Natural killer cell (primary cell): Measurements from ENCODE around the gene C11orf52. TPM values are rescaled to one million over a fixed set of nuclear protein-coding genes. Genes with fewer than 3 reads are reported as not detected.

Experiments used
- ATAC-seq, 3 donors: fragments of 150-1000 bp in 2 of 3; fragments of 200-7000 bp in 1 of 3; cut with Tn5 transposase; 1 replicate in 1 of 3; 2 replicates in 2 of 3; pipeline ENCODE4 v1.10.0; 2021; ENCODE audit warnings: mild to moderate bottlenecking in 2 of 3, moderate library complexity in 2 of 3
- DNase-seq, 2 donors: peaks; one replicate each; pipeline versions ENCODE4 v3.0.0 to v3.0.0-alpha.2; 2013 to 2021; ENCODE audit warnings: mixed read lengths in 1 of 2
- H3K27ac ChIP-seq: one replicate; pipeline ENCODE4 v1.5.1; 2013; ENCODE audit warnings: mild to moderate bottlenecking, low read length
- H3K27me3 ChIP-seq: one replicate; pipeline ENCODE4 v1.6.1; 2013; ENCODE audit warnings: low read length; ENCODE audit not compliant: control insufficient read depth, insufficient read depth
- H3K36me3 ChIP-seq: one replicate; pipeline ENCODE4 v1.6.1; 2013; ENCODE audit warnings: low read length; ENCODE audit not compliant: control insufficient read depth, insufficient read depth
- H3K4me1 ChIP-seq: one replicate; pipeline ENCODE4 v1.6.1; 2013; ENCODE audit warnings: low read length; ENCODE audit not compliant: control insufficient read depth, insufficient read depth
- H3K4me3 ChIP-seq: one replicate; pipeline ENCODE4 v1.5.1; 2013; ENCODE audit warnings: low read length
- H3K9me3 ChIP-seq: one replicate; pipeline ENCODE4 v1.6.1; 2013; ENCODE audit warnings: low read length; ENCODE audit not compliant: control insufficient read depth, insufficient read depth
- H3K27ac Mint-ChIP-seq, 2 donors: one replicate each; pipeline ENCODE4 v1.8.0; 2022; ENCODE audit warnings: mild to moderate bottlenecking in 2 of 2, mixed read lengths in 2 of 2, moderate library complexity in 1 of 2
- H3K27me3 Mint-ChIP-seq, 2 donors: one replicate each; pipeline ENCODE4 v1.8.0; 2022; ENCODE audit warnings: low read depth in 2 of 2, mixed read lengths in 2 of 2
- H3K36me3 Mint-ChIP-seq: one replicate; pipeline ENCODE4 v1.8.0; 2022; ENCODE audit warnings: mixed read lengths
- H3K4me1 Mint-ChIP-seq, 2 donors: one replicate each; pipeline ENCODE4 v1.8.0; 2022; ENCODE audit warnings: mixed read lengths in 2 of 2
- H3K4me3 Mint-ChIP-seq: one replicate; pipeline ENCODE4 v1.8.0; 2022; ENCODE audit warnings: mild to moderate bottlenecking, moderate library complexity, mixed read lengths
- H3K9me3 Mint-ChIP-seq, 2 donors: one replicate each; pipeline ENCODE4 v1.8.0; 2022; ENCODE audit warnings: mixed read lengths in 2 of 2
- WGBS: methylation state at CpG from one replicate; pipeline ENCODE4 v1.1.7; 2013; ENCODE audit warnings: missing lambda C conversion rate; ENCODE audit not compliant: insufficient coverage; 5-methylcytosine and 5-hydroxymethylcytosine counted together
- intact Hi-C: fragments of 100-400 bp; cut with micrococcal nuclease; formaldehyde crosslinking; loops from one replicate; pipeline ENCODE4 v1.14.2; 2022
- total RNA-seq, 4 donors: library from RNA; stranded (reverse); fragments of 120-200 nt in 1 of 4; gene quantifications; one replicate each; pipeline versions ENCODE4 v1.2.3 to v1.2.4, GENCODE V29; 2013 to 2022
- TF ChIP-seq, protein P1 (sequence below): fragments of 200-600 bp; IDR thresholded peaks from one replicate; pipeline ENCODE4 v1.8.0; 2022; ENCODE audit warnings: antibody characterized with exemption

The C11orf52 gene
- total RNA-seq, 3 donors from 2014 or later (not counting 1 experiment from before 2014, with no cell fraction given) = not detected

DNA sequence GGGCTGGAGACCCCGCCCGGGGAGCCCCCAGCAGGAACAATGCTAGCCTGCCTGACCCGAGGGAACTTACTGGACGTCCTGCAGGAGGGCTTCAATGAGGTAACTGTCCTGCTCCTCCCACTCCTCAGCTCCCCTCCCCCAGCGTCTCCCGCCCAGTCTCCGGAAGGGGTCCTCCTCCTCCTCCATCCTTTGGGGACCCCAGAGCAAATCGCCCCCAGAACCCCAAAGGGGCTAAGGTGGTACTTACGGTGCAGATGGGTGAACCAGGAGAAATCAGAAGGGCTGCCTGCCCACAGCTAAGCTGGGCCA is 18.7 kb downstream of the C11orf52 start:
- H3K27ac Mint-ChIP-seq = no peak overlapping the region
- no peaks in the 10 kb centered on the region for H3K27me3 ChIP-seq
- peak overlapping the region; percentile 84 for H3K4me3 Mint-ChIP-seq
- H3K4me1 Mint-ChIP-seq = peaks cover 31 to 38% of the 10 kb centered on the region in 2 donors
- WGBS = 34% methylated on average over 9 of the region's 9 CpGs
- intact Hi-C loops = no loop called here
- DNase-seq (no peak), ATAC-seq (peak in 1 of 3 donors; percentile 5)
- H3K36me3 Mint-ChIP-seq = no peaks in the 10 kb centered on the region
- H3K4me1 ChIP-seq = peaks cover 22% of the 10 kb centered on the region
- H3K27ac ChIP-seq = no peak overlapping the region
- H3K9me3 Mint-ChIP-seq = no peaks in the 10 kb centered on the region
- H3K27me3 Mint-ChIP-seq = peaks cover 3 to 7% of the 10 kb centered on the region in 2 donors
- H3K9me3 ChIP-seq = no peaks in the 10 kb centered on the region
- no peaks in the 10 kb centered on the region for H3K36me3 ChIP-seq
- H3K4me3 ChIP-seq = peak overlapping the region; percentile 44
- TF ChIP-seq, protein P1, sequence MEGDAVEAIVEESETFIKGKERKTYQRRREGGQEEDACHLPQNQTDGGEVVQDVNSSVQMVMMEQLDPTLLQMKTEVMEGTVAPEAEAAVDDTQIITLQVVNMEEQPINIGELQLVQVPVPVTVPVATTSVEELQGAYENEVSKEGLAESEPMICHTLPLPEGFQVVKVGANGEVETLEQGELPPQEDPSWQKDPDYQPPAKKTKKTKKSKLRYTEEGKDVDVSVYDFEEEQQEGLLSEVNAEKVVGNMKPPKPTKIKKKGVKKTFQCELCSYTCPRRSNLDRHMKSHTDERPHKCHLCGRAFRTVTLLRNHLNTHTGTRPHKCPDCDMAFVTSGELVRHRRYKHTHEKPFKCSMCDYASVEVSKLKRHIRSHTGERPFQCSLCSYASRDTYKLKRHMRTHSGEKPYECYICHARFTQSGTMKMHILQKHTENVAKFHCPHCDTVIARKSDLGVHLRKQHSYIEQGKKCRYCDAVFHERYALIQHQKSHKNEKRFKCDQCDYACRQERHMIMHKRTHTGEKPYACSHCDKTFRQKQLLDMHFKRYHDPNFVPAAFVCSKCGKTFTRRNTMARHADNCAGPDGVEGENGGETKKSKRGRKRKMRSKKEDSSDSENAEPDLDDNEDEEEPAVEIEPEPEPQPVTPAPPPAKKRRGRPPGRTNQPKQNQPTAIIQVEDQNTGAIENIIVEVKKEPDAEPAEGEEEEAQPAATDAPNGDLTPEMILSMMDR = no peak

- H3K4me3 Mint-ChIP-seq = peak overlapping the region; percentile 84
- ATAC-seq = no peak
- TF ChIP-seq, protein P1 = no peak
- H3K4me1 Mint-ChIP-seq = peaks cover 31 to 34% of the 10 kb centered on the region in 2 donors
- DNase-seq = no peak
- Histone ChIP-seq H3K36me3 (no peaks in the 10 kb centered on the region), H3K4me1 (peaks cover 22% of the 10 kb centered on the region), H3K4me3 (no peak overlapping the region), H3K9me3 (no peaks in the 10 kb centered on the region), H3K27ac (no peak overlapping the region), H3K27me3 (no peaks in the 10 kb centered on the region)
- peaks cover 3 to 7% of the 10 kb centered on the region in 2 donors for H3K27me3 Mint-ChIP-seq
- intact Hi-C loops = no loop called here
- 71% methylated on average over 7 of the region's 7 CpGs for WGBS
- no peak overlapping the region for H3K27ac Mint-ChIP-seq
- no peaks in the 10 kb centered on the region for H3K9me3 Mint-ChIP-seq
- H3K36me3 Mint-ChIP-seq = no peaks in the 10 kb centered on the region
Measured at GRCh38 chr11:111937844-111938243, 19.1 kb downstream of the C11orf52 start.

GRCh38 chr11:111938687-111939160 is 20.0 kb downstream of the C11orf52 start:
- Histone ChIP-seq H3K9me3 (no peaks in the 10 kb centered on the region), H3K4me1 (peaks cover 22% of the 10 kb centered on the region), H3K4me3 (no peak overlapping the region), H3K27ac (no peak overlapping the region), H3K27me3 (no peaks in the 10 kb centered on the region), H3K36me3 (no peaks in the 10 kb centered on the region)
- TF ChIP-seq, protein P1 = no peak
- Mint-ChIP-seq H3K4me3 (peak overlapping the region; percentile 87), H3K27me3 (peaks cover 3 to 7% of the 10 kb centered on the region in 2 donors), H3K27ac (peak overlapping the region; percentile 6 to 21), H3K9me3 (no peaks in the 10 kb centered on the region), H3K4me1 (peaks cover 31 to 34% of the 10 kb centered on the region in 2 donors), H3K36me3 (no peaks in the 10 kb centered on the region)
- DNase-seq (peak in 1 of 2 donors; percentile 57), ATAC-seq (peak; percentile 42 to 52 (median 48))
- WGBS = 9% methylated on average over 7 of the region's 7 CpGs
- intact Hi-C loops = no loop called here
